Fibroblast of pulmonary artery (primary cell): ENCODE measurements around the gene PGRMC2.
"Not testable (repeated sequence)": the region's sequence is repeated elsewhere in the genome, so short reads cannot be mapped to it uniquely, and the experiment has no call there.

Experiments
- DNase-seq: peaks from one replicate; pipeline ENCODE4 v3.0.0-alpha.2; 2010; ENCODE audit warnings: low read depth
- H3K4me3 ChIP-seq: replicated peaks from 2 replicates; pipeline ENCODE4 v1.5.1; 2011; ENCODE audit warnings: low read depth, mild to moderate bottlenecking, control low read depth, low read length, moderate library complexity
- CTCF ChIP-seq: IDR thresholded peaks from 2 replicates; pipeline ENCODE4 v1.5.1; 2011; ENCODE audit warnings: mild to moderate bottlenecking, control low read depth, low read length, inconsistent platforms; ENCODE audit errors: missing control alignments

PGRMC2 gene

GRCh38 chr4:128279624-128280225, 7.9 kb downstream of the PGRMC2 start:
- DNase-seq: peak; percentile 73
- TF ChIP-seq CTCF: no peak
- no peak overlapping the region for H3K4me3 ChIP-seq

- TF ChIP-seq CTCF: no peak
- DNase-seq: no peak
- no peak overlapping the region for H3K4me3 ChIP-seq
Observed at GRCh38 chr4:128277856-128278255, 9.8 kb downstream of the PGRMC2 start.

- no peak overlapping the region for H3K4me3 ChIP-seq
- TF ChIP-seq CTCF: no peak
- DNase-seq: no peak
Observed at GRCh38 chr4:128275346-128275745, 12.3 kb downstream of the PGRMC2 start.

GRCh38 chr4:128271551-128271950, 16.1 kb downstream of the PGRMC2 start:
- TF ChIP-seq CTCF: no peak
- H3K4me3 ChIP-seq: no peak overlapping the region
- DNase-seq: no peak

- H3K4me3 ChIP-seq: no peak overlapping the region
- DNase-seq: no peak
- TF ChIP-seq CTCF: no peak
Observed at GRCh38 chr4:128268970-128269369, 18.6 kb downstream of the PGRMC2 start.

GRCh38 chr4:128267745-128268144, 19.9 kb downstream of the PGRMC2 start:
- no peak for DNase-seq
- H3K4me3 ChIP-seq: no peak overlapping the region
- TF ChIP-seq CTCF: no peak

- not testable (repeated sequence) for H3K4me3 ChIP-seq, DNase-seq
Observed at GRCh38 chr4:128267171-128267570, 20.4 kb downstream of the PGRMC2 start.

GRCh38 chr4:128265550-128265949, 22.1 kb downstream of the PGRMC2 start:
- not testable (repeated sequence) for DNase-seq, H3K4me3 ChIP-seq

- not testable (repeated sequence) for H3K4me3 ChIP-seq, DNase-seq
Observed at GRCh38 chr4:128259889-128260288, 27.7 kb downstream of the PGRMC2 start.

- H3K4me3 ChIP-seq, DNase-seq: not testable (repeated sequence)
Observed at GRCh38 chr4:128258166-128258565, 29.4 kb downstream of the PGRMC2 start.
